Upper lobe of right lung (tissue), 1 donor: ENCODE measurements around the gene ATAT1. TPM values are rescaled to one million over a fixed set of nuclear protein-coding genes. Genes with fewer than 3 reads are reported as not detected.

ENCODE experiments used
- ATAC-seq: fragments of 200-7000 bp; cut with Tn5 transposase; one replicate; pipeline ENCODE4 v1.9.1; 2020; ENCODE audit warnings: mild to moderate bottlenecking, moderate library complexity
- DNase-seq: peaks from one replicate; pipeline ENCODE4 v3.0.0-alpha.2; 2020
- H3K27ac ChIP-seq: fragments of 200-600 bp; one replicate; pipeline ENCODE4 v1.8.0; 2022
- H3K27me3 ChIP-seq: fragments of 200-600 bp; one replicate; pipeline ENCODE4 v1.8.0; 2022; ENCODE audit warnings: mild to moderate bottlenecking
- H3K36me3 ChIP-seq: fragments of 200-600 bp; one replicate; pipeline ENCODE4 v1.8.0; 2022
- H3K4me1 ChIP-seq: fragments of 200-600 bp; one replicate; pipeline ENCODE4 v1.8.0; 2022
- H3K4me3 ChIP-seq: fragments of 200-600 bp; one replicate; pipeline ENCODE4 v1.8.0; 2022; ENCODE audit warnings: mild to moderate bottlenecking
- H3K9me3 ChIP-seq: fragments of 200-600 bp; one replicate; pipeline ENCODE4 v1.8.0; 2022
- CTCF ChIP-seq: fragments of 200-600 bp; IDR thresholded peaks from one replicate; pipeline ENCODE4 v1.8.0; 2022; ENCODE audit warnings: antibody characterized with exemption
- intact Hi-C: fragments of 100-400 bp; cut with DNase I; formaldehyde crosslinking; loops from one replicate; pipeline ENCODE4 v1.11.0; 2022
- total RNA-seq: library from RNA; stranded (reverse); fragmentation: NEBNext Ultra II Directional; extraction: Animal tissue kit (Norgen Biotek cat#: 25700); gene quantifications from one replicate; pipeline ENCODE4 v1.2.1, GENCODE V29; 2021
- donor health status: DM: no; HTN: yes; CAD: no; lungs with severe emphysema.

Gene ATAT1
- total RNA-seq, 1 donor from 2014 or later: 7.8 TPM

DNA sequence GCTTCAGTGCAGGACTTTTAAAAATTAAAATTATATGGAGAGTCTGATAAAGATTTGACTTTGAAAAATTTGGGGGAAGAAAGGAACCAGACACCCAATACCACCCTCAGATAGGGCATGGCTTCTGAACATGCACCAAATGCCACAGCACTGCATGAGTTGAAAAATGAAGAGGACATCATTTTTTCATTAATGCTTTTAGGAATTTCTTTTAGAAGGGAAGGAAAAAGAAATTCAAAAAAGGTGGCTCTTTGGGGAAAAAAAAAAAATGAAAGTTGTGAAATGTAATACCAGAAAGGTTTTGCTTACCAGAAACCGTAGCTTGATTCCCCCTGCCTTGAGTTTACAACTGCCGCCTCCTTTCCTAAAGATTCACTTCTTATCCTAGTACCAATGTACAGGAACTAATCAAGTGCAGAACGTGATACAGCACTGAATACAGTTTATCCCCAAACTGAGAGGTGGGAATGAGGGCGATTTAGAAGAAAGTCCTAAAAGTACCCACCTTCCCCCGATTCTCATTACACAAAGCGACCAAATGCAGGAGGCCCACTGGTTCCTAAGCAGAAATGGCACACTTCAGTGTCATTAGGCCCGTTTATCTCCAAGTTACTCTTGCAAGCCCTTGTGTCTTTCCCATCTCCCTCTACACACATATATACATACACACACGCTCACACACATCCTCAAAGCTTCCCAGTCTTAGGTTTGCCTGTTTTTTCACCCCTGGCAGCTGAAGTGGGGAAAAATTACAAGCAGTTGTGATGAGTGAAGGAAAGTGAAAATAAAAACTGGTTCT, 12.4 kb upstream of the ATAT1 start:
- intact Hi-C loops: no loop called here
- Histone ChIP-seq H3K9me3 (no peaks in the 10 kb centered on the region), H3K4me3 (peak overlapping the region; percentile 70), H3K27me3 (no peaks in the 10 kb centered on the region), H3K4me1 (peaks cover 40% of the 10 kb centered on the region), H3K36me3 (peaks cover 18% of the 10 kb centered on the region), H3K27ac (peak overlapping the region; percentile 99)
- no peak for TF ChIP-seq CTCF
- DNase-seq (no peak), ATAC-seq (no peak)

GRCh38 chr6:30614843-30615218, 11.8 kb upstream of the ATAT1 start:
- DNase-seq (peak; percentile 79), ATAC-seq (peak; percentile 75)
- H3K27me3 ChIP-seq: no peaks in the 10 kb centered on the region
- H3K4me1 ChIP-seq: peaks cover 40% of the 10 kb centered on the region
- H3K27ac ChIP-seq: peak overlapping the region; percentile 99
- no peaks in the 10 kb centered on the region for H3K9me3 ChIP-seq
- peak overlapping the region; percentile 70 for H3K4me3 ChIP-seq
- no peak for TF ChIP-seq CTCF
- intact Hi-C loops: no loop called here
- H3K36me3 ChIP-seq: peaks cover 18% of the 10 kb centered on the region

DNA sequence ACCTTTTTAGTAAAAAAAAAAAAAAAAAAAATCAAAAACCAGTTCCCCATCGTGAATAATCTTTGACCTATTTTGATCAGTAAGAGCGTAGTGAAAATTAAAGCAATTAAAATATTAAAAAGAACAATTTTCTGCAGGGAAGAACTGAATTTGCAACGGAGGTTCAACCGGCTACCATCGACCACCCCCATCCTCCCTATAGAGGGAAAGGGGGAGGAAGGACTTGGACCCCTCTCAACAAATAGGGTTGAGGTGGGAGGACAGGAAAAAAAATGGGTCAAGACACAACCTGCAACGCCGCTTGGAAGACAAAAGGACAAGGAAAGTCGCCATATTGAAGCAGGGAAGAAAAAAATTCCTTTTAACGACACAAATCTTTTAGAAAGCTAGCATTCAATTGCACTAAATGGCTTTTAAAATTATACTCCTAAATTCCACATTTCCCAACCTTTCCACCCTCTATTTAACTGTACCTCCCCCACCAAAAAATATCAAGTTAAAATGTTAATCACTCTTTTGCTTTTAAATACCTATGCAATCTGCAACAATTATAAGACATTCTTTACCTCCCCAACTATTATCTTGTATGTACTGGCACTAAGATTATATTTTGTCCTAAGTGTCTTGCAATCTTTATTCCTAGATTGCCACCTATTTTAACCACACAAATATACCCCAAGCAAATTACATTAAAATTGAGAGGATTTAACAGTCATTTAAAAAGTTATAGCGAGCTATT, 11.3 kb upstream of the ATAT1 start:
- Histone ChIP-seq H3K9me3 (no peaks in the 10 kb centered on the region), H3K27me3 (no peaks in the 10 kb centered on the region), H3K36me3 (peaks cover 23% of the 10 kb centered on the region), H3K27ac (peak overlapping the region; percentile 99), H3K4me3 (peak overlapping the region; percentile 70), H3K4me1 (peaks cover 40% of the 10 kb centered on the region)
- no peak for TF ChIP-seq CTCF
- no peak for ATAC-seq
- no peak for DNase-seq
- intact Hi-C loops: no loop called here

DNA sequence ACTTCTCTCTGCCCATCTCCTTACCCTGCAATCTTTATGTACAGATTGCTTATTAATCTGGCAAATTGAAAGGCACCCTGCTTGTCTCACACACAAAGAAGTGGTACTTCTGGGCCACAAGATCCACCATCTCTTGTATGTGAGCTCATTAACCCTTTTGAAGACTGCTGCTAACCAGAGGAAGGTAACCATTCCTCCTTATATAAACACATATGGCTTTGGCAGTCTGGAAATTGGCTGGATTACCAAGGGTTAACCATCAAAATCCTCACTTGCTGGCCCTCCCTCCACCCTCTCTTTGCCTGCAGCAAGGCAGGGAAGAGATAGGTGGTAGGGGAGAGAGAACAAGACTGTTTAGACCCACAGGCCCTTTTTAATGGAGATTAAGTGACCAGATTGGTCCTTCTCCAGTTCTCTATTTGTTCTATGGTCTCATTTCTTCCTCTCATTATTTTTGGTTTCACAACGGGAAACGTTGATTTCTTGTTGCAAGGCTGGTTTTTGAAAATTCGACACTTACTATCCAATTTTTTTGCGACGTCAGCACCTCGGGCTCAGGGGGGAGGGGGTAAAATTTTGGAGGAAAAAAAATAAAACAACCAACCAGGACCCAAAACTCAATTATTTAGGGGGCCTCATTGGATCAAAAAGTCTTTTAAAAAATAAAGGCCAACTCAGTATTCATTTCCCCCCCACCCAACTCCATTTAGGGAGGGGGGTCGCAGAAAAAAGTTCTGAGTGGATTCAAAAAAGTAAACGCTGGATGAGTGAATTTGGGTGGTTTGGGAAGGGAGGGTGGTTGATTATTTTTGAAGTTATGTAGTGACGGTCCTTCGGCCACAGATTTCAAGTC, 10.5 kb upstream of the ATAT1 start:
- H3K36me3 ChIP-seq: peaks cover 31% of the 10 kb centered on the region
- H3K27ac ChIP-seq: peak overlapping the region; percentile 99
- no peak for DNase-seq
- peak overlapping the region; percentile 70 for H3K4me3 ChIP-seq
- peak; percentile 1 for ATAC-seq
- H3K27me3 ChIP-seq: no peaks in the 10 kb centered on the region
- no peaks in the 10 kb centered on the region for H3K9me3 ChIP-seq
- peaks cover 40% of the 10 kb centered on the region for H3K4me1 ChIP-seq
- intact Hi-C loops: no loop called here
- no peak for TF ChIP-seq CTCF

DNA sequence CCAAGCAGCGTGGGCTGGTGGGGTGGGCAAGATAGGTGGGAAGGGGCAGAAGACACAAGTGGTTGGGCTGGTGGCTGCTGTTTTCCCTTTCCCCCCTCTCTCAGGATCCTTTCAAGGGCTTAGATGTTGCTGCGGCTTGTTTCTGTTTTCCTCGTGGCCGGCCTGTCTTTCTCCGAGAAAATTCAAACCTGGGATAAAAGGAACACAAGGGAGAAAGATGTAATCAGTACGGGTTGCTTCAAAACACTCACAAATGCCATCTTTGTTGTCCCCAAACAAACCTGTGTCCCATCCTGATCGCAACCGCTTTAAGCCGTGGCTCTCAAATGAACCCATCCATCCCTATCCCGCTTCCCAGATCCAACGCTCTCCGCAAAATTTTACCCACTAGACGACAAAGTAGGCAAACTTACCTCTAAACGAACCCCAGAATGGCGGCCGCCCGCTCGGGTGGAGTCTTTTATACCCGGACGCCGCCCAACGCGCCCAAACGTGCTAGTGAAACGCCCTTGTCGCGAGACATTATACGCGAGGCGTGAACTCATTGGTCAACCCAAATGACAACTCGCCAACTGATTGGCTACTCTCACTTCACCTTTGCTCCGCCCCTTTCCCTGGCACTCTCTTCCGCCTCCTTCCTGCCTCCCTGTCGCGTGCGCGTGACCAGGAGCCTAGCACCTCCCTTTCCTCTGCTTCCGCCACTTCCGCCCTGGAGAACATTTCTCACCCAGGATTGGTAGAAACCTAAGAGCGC, 9.7 kb upstream of the ATAT1 start, which contains the start of gene PPP1R10:
TSS of gene PPP1R10 (minus strand) at position 433 of the 754 bp plus-strand sequence. CDS start 7,299 bp downstream, outside the sequence.
- H3K4me1 ChIP-seq: peaks cover 34% of the 10 kb centered on the region
- H3K36me3 ChIP-seq: peaks cover 39% of the 10 kb centered on the region
- peak; percentile 92 for ATAC-seq
- intact Hi-C loops: no loop called here
- peak; percentile 98 for DNase-seq
- peak within 1 kb of the TSS; percentile 70 for H3K4me3 ChIP-seq
- no peaks in the 10 kb centered on the region for H3K27me3 ChIP-seq
- TF ChIP-seq CTCF: no peak
- peak within 1 kb of the TSS; percentile 99 for H3K27ac ChIP-seq
- no peaks in the 10 kb centered on the region for H3K9me3 ChIP-seq
